ENCODE measurements around the gene ADAMTSL4. TPM values are rescaled to one million over a fixed set of nuclear protein-coding genes. Genes with fewer than 3 reads are reported as not detected.
"Not testable (repeated sequence)": the region's sequence is repeated elsewhere in the genome, so short reads cannot be mapped to it uniquely, and the experiment has no call there.

The ADAMTSL4 gene
- total RNA-seq, 1 experiment from 2014 or later: 0.42 TPM

DNA sequence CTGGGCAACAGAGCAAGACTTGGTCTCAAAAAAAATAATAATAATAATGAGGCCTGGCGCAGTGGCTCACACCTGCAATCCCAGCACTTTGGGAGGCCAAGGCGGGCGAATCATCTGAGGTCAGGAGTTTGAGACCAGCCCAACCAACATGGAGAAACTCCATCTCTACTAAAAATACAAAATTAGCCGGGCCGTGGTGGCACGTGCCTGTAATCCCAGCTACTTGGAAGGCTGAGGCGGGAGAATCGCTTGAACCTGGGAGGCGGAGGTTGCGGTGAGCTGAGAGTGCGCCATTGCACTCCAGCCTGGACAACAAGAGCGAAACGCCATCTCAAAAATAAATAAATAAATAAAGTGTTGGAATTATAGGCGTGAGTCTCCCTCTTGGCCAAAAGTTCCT, 32.8 kb downstream of the ADAMTSL4 start:
- not testable (repeated sequence) for DNase-seq (ENCODE audit: low read depth in 1 of 2, low spot score in 2 of 2); H3K27me3 ChIP-seq (replicated peaks); H3K4me3 ChIP-seq; H3K9me3 ChIP-seq (replicated peaks); H3K27ac ChIP-seq
- H3K4me1 ChIP-seq (replicated peaks): peaks cover 11% of the 10 kb centered on the region
- H3K36me3 ChIP-seq: peaks cover 24% of the 10 kb centered on the region

DNA sequence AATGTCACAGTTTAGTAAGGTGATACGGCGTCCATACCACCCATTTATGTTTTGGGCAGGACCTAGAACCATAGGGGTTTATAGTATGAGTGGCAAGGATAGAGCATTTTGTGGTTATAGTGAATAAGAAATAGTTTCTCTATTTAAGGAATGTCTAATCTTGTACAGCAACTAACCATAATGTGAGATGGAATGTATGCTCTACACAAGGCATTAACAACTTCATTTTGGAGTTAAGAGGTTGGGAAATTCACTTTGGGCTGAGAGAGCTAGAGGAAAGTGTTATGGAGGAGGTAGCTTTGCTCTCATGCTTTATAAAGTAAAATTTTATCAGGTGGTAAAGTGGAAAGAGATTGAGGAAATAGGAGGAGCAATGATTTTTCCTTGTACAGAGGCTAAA, 33.2 kb downstream of the ADAMTSL4 start:
- no peak for DNase-seq (ENCODE audit: low read depth in 1 of 2, low spot score in 2 of 2)
- no peak overlapping the region for H3K4me3 ChIP-seq
- H3K27ac ChIP-seq: no peak overlapping the region

DNA sequence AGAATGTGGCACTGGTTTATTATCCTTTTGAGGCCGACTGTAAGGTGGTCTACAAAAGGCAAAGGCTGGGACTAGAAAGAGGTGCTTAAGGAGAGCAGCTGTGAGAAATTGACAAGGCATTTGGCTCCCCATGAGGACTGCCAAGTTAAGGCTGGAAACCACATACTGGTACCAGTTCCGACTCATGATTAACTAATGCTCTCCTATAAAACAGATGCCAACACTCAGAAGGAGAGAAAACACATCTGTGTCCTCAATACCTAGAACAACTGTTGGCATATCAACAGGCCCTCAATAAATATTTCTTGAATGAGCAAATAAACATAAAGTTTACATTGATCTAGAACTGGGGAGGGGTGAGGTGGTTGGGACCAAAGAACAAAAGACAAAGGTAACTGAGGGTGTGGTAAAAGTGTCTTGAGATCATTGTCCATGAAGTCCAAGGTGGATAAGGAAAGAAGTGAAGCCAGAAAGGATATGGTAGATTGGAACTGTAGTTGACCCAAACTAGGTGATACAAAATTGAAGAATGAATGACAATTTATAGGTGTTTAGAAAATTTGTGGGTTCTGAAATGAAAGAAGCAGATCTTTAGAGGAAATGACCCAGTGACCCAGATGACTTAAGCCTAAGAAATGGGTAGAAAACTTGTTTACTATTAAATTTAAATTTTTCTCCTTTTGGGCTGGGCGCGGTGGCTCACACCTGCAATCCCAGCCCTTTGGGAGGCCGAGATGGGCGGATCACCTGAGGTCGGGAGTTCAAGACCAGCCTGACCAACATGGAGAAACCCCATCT, 47.1 kb downstream of the ADAMTSL4 start:
- H3K27ac ChIP-seq: no peak overlapping the region

More for the DNA sequence above, 33.2 kb downstream of the ADAMTSL4 start:
- Histone ChIP-seq H3K36me3 (peaks cover 20% of the 10 kb centered on the region), H3K4me1 (replicated peaks) (peaks cover 8% of the 10 kb centered on the region), H3K27me3 (replicated peaks) (no peaks in the 10 kb centered on the region), H3K9me3 (replicated peaks) (no peaks in the 10 kb centered on the region)

DNA sequence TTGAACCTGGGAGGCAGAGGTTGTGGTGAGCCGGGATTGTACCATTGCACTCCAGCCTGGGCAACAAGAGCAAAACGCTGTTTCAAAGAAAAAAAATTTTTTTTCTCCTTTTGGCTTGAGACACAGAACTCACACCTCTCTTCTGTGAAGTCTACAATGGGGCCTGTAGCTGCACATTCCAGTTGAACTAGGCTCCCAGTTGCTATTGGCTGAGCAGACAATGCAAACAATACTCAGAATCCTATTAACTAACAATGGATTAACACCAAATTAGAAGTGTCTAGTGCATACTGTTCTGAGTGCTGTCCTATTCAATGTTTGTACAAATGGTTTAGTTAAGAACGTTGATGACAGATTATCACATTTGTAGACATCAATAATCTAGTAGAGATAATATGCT, 47.8 kb downstream of the ADAMTSL4 start:
- Histone ChIP-seq H3K4me1 (replicated peaks) (no peaks in the 10 kb centered on the region; the same call in 1 of the 2 replicates), H3K27ac (no peak overlapping the region), H3K4me3 (no peak overlapping the region), H3K36me3 (no peaks in the 10 kb centered on the region), H3K9me3 (replicated peaks) (no peaks in the 10 kb centered on the region), H3K27me3 (replicated peaks) (no peaks in the 10 kb centered on the region)
- no peak for DNase-seq (ENCODE audit: low read depth in 1 of 2, low spot score in 2 of 2)

More for the DNA sequence above, 47.1 kb downstream of the ADAMTSL4 start:
- Histone ChIP-seq H3K36me3 (no peaks in the 10 kb centered on the region), H3K4me3 (no peak overlapping the region), H3K4me1 (replicated peaks) (no peaks in the 10 kb centered on the region; the same call in 1 of the 2 replicates), H3K9me3 (replicated peaks) (no peaks in the 10 kb centered on the region), H3K27me3 (replicated peaks) (no peaks in the 10 kb centered on the region)
- DNase-seq (ENCODE audit: low read depth in 1 of 2, low spot score in 2 of 2): no peak

DNA sequence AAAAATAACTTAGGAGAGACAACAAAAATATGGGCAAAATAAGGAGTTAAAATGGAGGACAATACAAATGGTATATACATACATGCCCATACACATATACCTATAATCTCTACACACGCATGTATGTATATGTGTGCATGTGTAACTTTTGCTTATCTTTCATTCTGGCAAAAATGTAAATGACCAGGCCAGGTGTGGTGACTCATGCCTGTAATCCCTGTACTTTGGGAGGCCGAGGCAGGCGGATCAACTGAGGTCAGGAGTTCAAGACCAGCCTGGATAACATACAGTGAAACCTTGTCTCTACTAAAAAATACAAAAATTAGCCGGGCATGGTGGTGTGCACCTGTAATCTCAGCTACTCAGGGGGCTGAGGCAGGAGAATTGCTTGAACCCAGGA, 49.1 kb downstream of the ADAMTSL4 start:
- not testable (repeated sequence) for H3K36me3 ChIP-seq; H3K4me1 ChIP-seq (replicated peaks); DNase-seq (ENCODE audit: low read depth in 1 of 2, low spot score in 2 of 2); H3K4me3 ChIP-seq; H3K27ac ChIP-seq; H3K27me3 ChIP-seq (replicated peaks); H3K9me3 ChIP-seq (replicated peaks)

DNA sequence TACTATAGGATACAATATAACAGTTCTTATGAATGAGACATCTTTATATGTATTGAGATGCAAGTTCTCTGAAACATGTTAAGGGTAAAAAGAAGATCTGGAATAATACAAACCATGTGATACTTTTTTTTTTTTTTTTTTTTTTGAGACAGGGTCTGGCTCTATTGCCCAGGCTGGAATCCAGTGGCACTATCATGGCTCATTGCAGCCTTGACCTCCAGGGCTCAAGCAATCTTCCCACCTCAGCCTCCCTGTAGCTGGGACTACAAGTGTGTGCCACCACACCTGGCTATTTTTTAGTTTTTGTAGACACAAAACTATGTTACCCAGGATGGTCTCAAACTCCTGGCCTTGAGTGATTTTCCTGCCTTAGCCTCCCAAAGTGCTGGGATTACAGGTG, 52.3 kb downstream of the ADAMTSL4 start:
- Histone ChIP-seq H3K9me3 (replicated peaks) (no peaks in the 10 kb centered on the region), H3K4me3 (no peak overlapping the region), H3K27me3 (replicated peaks) (no peaks in the 10 kb centered on the region), H3K4me1 (replicated peaks) (peaks cover 23% of the 10 kb centered on the region), H3K27ac (no peak overlapping the region), H3K36me3 (0 out of 2 replicates have a peak, but pooled peaks cover 5% of the 10 kb centered on the region)
- DNase-seq (ENCODE audit: low read depth in 1 of 2, low spot score in 2 of 2): no peak

DNA sequence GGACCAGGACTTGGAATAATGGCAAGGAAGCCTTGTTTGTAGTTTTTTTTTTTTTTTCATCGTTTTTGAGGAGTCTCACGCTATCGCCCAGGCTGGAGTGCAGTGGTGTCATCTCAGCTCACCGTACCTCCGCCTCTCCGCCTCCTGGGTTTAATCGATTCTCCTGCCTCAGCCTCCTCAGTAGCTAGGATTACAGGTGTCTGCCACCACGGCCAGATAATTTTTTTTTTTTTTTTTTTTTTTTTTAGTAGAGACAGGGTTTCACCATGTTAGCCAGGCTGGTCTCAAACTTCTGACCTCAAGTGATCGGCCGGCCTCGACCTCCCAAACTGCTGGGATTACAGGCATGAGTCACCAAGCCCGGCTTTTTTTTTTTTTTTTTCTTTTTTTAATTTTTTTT, 53.2 kb downstream of the ADAMTSL4 start:
- not testable (repeated sequence) for H3K9me3 ChIP-seq (replicated peaks); DNase-seq (ENCODE audit: low read depth in 1 of 2, low spot score in 2 of 2); H3K4me3 ChIP-seq; H3K27me3 ChIP-seq (replicated peaks); H3K27ac ChIP-seq; H3K36me3 ChIP-seq
- H3K4me1 ChIP-seq (replicated peaks): peaks cover 23% of the 10 kb centered on the region

DNA sequence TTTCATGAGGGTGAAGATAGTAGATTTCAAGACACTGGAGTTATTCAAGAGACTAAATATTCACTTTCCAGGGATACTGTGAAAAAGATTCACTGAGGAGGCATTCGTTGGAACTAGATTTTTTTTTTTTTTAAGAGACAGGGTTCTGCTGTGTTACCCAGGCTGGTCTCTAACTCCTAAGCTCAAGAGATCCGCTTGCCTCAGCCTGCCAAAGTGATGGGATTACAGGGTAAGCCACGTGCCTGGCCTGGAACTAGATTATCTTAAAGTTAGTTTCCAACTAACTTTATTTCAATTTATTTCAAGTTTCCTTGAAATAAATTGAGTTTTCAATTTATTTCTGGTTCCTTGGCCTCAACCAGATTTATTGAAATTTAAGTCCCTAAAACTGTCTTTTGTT, 54.5 kb downstream of the ADAMTSL4 start:
- Histone ChIP-seq H3K27ac (peak overlapping the region; percentile 92), H3K4me3 (no peak overlapping the region), H3K36me3 (0 out of 2 replicates have a peak, but pooled peaks cover 5% of the 10 kb centered on the region), H3K4me1 (replicated peaks) (peaks cover 23% of the 10 kb centered on the region), H3K27me3 (replicated peaks) (no peaks in the 10 kb centered on the region), H3K9me3 (replicated peaks) (no peaks in the 10 kb centered on the region)
- DNase-seq (ENCODE audit: low read depth in 1 of 2, low spot score in 2 of 2): no peak

DNA sequence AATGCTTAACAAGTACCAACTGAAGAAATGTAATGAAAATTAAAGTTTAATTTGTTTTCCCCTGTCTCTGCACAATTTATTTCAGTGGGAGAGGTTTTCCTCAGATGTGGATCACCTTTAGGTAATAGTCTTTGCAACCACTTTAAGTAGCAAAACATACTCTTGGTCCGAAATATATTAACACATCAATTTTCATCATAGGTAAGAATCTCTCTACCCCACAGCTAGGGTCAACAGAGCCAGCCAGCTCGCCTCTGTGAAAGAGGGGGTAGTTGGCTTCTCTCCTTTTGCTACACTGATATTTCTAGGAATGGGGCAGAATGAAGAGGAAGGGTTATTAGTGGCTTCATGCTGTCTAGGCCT, 55.0 kb downstream of the ADAMTSL4 start:
- Histone ChIP-seq H3K27me3 (replicated peaks) (no peaks in the 10 kb centered on the region), H3K36me3 (0 out of 2 replicates have a peak, but pooled peaks cover 5% of the 10 kb centered on the region), H3K9me3 (replicated peaks) (no peaks in the 10 kb centered on the region), H3K27ac (peak overlapping the region; percentile 92), H3K4me1 (replicated peaks) (peaks cover 23% of the 10 kb centered on the region), H3K4me3 (no peak overlapping the region)
- DNase-seq (ENCODE audit: low read depth in 1 of 2, low spot score in 2 of 2): no peak

DNA sequence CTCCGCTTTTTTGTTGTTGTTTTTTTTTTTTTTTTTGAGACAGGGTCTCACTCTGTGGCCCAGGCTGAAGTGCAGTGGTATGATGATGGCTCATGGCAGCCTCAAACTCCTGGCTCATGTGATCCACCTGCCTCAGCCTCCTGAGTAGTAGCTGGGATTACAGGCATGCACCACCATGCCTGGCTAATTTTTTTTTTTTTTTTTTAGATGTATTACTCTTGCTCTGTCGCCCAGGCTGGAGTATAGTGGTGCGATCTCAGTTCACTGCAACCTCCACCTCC, 56.2 kb downstream of the ADAMTSL4 start:
- peaks cover 23% of the 10 kb centered on the region for H3K4me1 ChIP-seq (replicated peaks)
- H3K27me3 ChIP-seq (replicated peaks); DNase-seq (ENCODE audit: low read depth in 1 of 2, low spot score in 2 of 2); H3K4me3 ChIP-seq; H3K9me3 ChIP-seq (replicated peaks); H3K36me3 ChIP-seq: not testable (repeated sequence)
- H3K27ac ChIP-seq: peak overlapping the region; percentile 92

DNA sequence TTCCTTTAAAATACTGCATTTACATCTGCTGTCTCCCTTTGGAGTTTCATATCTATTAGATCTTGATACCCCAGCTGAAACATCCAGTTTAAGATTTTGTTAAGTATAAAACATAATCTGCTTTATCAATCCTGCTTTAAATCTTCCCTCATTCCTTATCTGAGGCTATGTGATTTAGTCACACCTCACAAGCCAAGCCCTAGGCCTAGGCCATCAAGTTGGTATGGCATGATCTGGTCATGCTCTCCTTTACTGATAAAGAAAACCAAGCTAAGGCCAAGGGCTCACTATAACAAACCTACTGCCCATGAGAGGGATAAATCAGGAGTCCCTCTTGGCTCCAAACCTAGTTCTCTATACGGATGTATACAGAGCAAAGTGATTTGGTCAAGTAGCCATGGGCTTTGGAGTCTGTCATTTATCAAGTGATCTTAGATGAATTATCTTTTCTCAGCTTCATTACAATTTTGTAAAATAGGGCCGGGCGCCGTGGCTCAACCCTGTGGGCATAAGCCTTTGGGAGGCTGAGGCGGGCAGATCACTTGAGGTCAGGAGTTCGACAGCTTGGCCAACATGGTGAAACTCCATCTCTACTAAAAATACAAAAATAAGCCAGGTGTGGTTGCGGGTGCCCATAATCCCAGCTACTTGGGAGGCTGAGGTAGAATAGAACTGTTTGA, 57.4 kb downstream of the ADAMTSL4 start:
- Histone ChIP-seq H3K27ac (no peak overlapping the region), H3K36me3 (0 out of 2 replicates have a peak, but pooled peaks cover 5% of the 10 kb centered on the region), H3K4me3 (no peak overlapping the region), H3K27me3 (replicated peaks) (no peaks in the 10 kb centered on the region), H3K9me3 (replicated peaks) (no peaks in the 10 kb centered on the region), H3K4me1 (replicated peaks) (peaks cover 30% of the 10 kb centered on the region)
- DNase-seq (ENCODE audit: low read depth in 1 of 2, low spot score in 2 of 2): no peak

DNA sequence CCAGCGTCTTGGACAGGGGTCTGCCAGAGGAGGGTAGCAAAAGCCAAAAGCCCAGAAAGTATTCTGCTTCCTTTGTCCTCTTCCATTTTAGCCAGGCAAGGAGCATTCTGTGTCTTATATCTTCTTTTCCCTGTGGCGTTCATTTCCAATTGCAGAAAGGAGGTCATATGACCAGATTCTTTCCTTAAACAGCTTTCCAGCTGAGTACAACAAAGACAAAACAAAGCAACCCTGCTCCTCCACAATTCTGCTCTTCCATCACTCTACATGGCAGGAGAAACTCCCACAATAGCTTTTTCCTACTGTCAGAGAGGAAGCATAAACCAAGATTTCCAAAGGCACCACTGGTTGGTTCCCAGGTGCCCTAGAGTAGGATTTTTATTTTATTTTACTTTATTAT, 60.5 kb downstream of the ADAMTSL4 start:
- Histone ChIP-seq H3K9me3 (replicated peaks) (no peaks in the 10 kb centered on the region), H3K36me3 (peaks cover 10% of the 10 kb centered on the region), H3K4me3 (no peak overlapping the region), H3K4me1 (replicated peaks) (peaks cover 44% of the 10 kb centered on the region), H3K27ac (no peak overlapping the region), H3K27me3 (replicated peaks) (no peaks in the 10 kb centered on the region)
- DNase-seq (ENCODE audit: low read depth in 1 of 2, low spot score in 2 of 2): no peak

All from SJSA1 (cell line).